ENCODE measurements around the gene CDS2. TPM values are rescaled to one million over a fixed set of nuclear protein-coding genes. Genes with fewer than 3 reads are reported as not detected.

Gene CDS2
- total RNA-seq, 1 donor from 2014 or later, result 71.5 TPM

DNA sequence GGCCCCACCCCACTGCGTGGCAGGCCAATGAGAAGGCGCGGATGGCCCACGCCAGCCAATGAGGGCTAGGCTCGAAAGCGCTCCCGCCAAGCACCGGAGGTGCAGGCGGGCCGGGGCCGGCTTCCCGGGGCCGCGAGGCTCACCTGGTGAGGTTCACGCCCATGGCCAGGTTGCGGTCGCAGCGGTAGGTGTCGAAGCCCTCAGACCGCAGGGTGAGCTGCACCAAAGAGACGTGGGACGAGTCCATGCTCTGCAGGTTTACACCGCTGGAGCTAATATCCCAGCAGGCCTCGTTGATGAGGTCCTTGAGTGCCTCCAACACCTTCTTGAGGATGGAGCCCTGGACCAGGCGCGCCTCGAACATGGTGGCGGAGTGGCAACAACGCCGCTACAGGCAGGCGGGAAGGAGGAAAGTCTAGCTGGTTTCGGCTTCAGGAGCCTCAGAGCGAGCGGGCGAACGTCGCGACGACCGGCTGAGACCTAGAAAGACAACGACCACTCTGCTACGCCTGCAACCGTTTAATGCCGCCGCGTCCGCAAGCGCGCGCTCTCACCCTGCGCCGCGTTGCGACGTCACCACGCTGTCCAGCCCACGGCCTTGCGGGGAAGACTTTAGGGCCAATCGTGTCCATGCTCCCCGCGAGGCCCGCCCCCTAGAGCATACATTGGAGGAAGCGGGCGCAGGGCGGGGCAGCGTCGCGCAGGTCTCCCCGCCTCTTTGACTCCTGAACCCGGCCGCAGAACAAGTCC lies 7.2 kb upstream of the CDS2 start, which contains the start of gene PCNA:
Gene PCNA (minus strand): TSS at position 524 of the 750 bp plus-strand sequence. CDS start 160 bp downstream, at position 364.
- DNase-seq, result peak; percentile 98

DNA sequence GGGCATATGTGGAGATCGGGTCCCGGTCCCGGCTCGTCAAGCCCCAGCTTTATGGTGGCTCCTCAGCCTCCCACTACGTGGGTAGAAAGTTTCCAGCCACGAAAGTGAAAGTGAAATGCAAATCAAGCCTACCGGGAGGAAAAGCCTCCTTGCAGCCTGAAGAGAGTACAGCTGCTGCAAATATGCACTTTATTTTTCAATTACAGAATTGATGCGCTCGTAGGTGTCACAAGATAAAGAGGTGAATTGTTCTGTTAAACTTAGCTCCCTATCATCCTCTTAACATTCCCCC lies 6.7 kb upstream of the CDS2 start:
- no peak for DNase-seq

DNA sequence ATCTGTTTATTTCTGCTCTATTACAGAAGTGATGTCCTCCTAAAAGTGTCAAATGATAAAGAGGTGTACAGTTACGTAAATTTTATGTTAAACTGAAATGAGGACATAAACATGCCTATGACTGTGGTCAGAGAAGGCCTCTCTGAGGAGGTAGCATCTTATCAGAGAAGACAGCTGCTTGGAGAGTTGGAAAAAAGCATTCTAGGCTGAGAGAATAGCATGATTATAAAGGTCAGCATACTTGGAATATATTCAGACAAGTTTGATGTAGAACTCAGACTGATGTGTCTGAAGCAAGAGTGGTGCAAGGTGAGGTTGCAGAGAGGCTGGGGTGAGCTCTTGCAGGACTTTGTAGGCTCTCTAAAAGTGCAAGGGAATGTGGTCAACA lies 3.9 kb upstream of the CDS2 start:
- no peak for DNase-seq

DNA sequence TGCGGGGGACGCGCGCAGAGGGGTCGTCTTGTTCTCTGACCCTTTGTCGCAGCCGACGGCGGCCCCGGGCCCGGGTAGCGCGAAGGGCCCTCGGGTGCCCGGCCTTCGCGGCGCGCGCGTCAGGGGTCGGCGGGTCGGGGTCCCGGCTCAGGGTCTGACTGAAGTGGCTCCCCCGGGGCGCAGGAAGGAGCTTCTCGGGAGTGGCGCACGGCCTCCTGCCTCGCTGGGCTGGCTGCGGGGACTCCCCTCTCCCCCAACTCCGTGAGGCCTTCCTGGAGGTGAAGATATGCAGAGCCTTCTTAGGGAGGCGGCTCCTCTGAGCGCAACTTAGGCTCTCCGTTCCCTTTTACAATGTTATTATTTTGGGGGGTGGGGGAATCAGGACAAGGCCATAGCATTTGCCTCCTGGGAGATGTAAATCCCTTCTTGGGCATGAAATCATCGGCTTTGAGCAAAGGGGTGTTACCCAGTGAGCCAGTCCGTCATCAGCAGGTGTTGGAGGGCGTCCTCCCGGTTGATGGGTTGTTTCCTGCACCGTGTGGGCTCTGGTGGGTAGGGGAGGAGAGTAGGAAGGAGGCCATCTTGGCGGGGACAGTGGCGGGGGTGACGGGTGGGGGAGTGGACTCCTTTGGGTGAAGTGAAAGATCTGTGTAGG lies 523 bp downstream of the CDS2 start:
- DNase-seq, result peak; percentile 75

DNA sequence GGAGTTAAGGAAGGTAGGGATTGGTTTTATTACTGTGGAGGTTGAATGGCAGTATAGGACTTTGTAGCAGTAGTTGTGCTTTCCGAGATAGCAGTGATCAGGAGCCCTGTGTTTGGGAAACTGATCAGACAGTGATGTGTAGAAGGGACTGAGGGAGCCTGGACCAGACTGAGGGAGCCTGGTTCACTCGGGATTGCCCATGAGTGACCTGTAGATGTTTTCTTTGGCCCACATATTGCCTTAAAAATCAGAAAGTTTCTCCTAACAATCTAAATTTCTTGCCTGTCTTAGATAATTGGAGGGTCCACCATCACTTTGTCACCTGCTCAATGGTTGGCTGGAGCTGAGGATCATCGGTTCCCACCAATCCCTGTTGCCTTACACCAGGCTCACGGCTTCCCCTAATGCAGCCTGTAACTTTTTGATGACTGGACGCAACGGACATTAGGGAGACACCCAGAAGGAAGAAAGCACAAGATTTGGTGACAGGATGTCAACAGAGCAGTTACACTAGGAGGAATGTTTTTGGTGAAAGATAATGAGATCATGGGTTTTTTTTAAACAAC lies 1.1 kb downstream of the CDS2 start:
- no peak for DNase-seq

DNA sequence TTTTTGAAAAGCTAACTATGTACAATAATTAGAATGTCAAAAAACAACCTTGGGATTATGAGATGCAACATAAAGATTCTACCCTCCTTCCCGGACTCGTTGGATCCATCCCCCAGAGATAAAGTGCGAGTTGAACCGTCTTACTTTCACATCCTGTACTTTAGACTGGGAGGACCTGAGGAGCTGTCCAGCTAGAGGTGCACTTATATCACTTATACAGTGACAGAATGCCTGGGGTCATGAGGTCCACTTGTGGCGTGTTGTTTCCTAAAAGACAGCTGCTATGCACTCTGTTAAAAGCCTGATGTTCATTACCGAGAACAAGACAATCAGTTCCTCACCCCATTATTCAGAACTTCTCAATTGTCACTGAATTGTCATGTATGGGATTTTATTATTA lies 2.1 kb downstream of the CDS2 start:
- DNase-seq, result no peak

DNA sequence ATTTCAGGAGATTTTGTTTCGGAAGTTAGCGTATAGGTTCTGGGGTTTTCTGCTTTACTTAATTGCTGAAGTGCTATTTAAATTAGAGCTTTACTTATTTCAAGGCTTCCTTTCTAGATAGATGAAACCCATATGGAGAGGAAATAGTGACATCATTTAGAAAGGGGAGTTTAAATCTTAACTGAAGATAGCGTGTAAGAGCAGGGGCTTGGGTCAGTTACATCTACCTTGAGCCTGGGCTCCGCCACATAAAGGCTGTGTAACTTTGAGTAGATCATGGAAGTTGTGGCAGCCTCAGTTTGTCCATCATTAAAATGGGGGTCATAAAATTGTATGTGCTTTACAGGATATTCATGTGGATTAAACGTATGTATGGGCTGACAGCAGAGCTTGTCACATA lies 4.7 kb downstream of the CDS2 start:
- no peak for DNase-seq

DNA sequence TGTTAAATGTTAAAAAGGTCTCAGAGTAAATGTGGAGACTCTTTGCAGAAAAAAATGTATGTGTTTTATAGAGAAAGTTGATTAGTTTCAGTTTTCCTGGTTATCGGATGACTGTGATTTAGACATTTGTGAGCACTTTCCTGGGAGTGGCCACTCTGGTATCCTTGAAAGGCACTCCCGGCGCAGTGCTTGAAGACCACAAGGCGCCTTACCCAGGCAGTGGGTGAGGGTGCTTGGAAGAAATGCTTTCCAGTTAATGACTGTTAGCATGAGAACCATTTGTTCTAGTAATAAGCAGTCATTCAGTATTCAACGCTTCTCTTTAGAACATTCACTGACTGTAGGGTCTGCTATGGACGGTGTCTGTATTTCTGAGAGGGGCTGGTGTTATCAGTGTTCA lies 7.2 kb downstream of the CDS2 start:
- no peak for DNase-seq

DNA sequence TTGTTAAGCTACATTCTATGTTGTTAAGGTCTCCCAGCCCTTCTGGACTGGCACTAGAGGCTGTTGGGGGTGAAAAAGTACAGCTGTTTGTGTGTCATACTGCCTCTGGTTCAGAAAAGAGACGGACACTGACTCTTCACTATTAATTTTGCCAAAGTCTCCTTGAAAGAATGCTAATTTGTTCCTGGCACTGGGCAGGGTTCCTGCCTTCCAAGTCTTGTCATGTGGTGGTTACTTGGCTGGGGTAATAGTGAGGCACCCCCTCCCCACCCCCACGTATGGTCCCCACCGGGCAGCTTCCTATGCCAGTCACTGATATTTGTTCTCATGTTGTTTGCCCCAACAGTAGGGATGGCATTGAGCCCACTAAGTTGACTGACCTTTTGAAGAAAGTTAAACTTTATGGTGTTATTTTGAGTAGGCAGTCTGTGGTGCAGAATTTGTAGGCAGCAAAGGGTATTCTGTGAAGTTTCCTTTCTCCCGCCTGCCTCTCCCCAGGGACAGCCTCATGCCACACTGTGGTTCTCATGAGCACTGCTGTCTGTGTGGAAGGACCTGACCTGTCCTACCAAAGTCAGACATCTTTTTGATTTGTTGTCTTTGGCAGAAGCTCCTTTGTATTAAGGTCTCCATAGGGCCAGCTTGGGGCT lies 8.7 kb downstream of the CDS2 start:
- no peak for DNase-seq

DNA sequence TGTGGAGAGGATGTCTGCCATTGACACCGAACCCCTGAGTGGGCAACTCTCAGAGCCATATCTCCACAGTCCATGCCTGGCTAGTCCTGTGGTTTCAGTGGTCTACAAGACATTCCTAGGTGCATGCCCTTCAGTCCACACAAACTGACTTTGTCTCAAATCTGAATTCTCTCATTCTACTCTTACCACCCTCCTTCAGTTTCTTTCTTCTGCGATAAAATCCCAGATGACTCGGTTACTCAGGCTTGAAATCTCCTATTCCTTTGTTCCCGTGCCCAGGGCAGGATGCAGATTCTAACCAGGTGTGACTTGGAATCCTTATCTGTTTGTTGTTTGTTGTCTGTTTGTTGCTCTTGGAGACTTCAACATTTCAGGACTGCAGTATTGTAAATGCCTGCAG lies 9.3 kb downstream of the CDS2 start:
- no peak for DNase-seq

DNA sequence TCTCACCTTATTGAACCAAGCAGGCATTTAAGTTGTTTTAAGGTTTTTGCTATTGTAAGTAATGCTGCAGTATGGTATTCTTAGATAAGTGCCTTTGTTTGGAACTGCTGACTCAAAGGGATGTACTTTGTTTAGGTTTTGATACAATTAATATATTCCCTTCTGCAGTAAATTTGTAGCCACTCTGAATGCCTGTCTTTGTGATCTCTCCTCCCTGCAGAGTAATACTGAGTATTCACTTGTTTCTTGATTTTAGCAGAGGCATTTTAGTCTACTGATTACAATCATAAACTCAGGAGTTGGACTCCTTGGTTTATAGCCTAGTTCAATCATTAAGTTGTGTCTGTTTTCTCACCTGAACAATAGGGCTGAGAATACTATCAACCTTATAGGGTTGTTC lies 13.4 kb downstream of the CDS2 start:
- DNase-seq, result no peak

DNA sequence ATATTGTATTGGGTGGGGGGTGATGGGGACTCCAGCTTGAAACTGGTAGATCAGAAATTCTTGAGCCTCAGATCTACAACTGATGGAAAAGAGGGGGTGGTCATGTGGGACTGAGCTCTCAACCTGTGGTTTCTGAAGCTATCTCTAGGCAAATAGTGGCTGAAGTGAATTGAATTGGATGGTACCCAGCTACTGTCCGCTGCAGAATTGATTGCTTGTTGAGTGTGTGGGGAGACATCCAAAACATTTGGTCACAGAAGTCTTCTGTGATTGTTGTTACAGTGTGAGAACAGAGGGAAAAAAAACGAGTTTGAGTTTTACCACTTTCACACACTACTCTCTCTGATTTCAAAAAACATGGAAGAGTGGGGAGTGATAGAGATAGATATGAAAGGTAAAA lies 14.8 kb downstream of the CDS2 start:
- DNase-seq, result no peak

DNA sequence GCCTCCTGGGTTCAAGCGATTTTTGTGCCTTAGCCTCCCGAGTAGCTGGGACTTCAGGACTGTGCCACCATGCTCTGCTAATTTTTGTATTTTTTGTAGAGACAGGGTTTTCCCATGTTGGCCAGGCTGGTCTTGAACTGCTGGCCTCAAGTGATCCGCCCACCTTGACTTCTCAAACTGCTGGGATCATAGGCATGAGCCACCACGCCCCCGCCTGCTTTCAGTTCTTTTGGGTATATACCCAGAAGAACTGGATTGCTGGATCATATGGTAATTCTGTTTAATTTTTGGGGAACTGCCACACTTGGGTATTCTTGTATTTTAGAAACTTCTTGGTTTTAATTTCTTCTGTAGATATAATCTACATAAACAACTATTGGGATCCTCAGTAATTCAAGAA lies 17.0 kb downstream of the CDS2 start:
- no peak for DNase-seq

DNA sequence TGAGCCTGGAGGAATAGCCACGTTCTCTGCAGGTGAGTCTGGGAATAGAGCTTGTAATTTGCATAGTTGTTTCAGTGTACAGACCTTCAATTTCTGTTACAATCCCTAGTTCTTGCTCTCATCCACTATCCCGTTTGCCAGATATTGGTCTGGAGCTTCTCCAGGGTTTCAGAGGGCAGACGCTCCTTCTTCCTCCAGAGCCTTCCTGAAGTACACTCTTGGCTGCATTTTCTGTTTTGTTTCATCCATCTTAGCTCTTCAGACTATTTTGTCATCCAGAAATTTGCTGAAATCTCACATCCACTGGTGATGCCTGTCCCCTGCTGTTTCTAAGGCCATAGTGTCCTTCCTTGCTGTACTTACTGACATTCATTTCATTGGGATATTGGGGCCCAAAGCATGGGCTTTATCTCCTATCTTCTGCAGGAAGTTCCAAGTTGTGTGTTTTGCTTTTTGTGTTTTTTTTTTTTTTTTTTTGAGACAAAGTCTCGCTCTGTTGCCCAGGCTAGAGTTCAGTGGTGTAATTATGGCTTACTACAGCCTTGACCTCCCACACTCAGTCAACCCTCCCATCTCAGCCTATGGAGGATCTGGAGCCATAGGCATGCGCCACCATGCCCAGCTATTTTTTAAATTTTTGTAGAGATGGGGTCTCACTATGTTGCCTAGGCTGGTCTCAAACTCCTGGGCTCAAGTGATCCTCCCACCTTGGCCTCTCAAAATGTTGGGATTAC lies 18.7 kb downstream of the CDS2 start:
- DNase-seq, result no peak

DNA sequence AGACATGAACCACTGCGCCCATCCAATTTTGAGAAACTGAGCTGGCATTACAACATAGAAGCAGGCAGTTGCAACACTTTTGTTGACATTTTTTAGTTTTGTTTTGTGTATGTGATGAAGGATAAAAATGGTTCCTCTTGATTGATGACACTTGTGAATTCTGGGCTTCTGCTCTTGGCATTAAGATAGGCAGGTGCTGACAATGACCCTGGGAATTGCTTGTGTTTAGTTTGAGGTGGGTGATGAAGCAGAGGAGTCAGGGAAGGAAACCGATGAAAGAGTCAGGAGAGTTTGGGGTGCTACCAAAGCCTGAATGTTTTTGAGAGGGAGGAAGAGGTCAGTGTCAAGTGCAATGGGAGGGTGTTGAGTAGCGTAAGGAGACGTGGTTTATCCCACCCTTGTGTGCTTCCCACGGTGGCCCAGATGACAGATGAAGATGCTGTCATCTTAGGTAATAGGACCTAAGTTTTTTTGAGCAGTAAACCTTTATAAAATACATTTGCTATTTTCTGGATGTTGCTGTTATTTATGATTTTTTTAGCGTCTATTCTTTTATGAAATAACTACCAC lies 19.4 kb downstream of the CDS2 start:
- DNase-seq, result no peak

DNA sequence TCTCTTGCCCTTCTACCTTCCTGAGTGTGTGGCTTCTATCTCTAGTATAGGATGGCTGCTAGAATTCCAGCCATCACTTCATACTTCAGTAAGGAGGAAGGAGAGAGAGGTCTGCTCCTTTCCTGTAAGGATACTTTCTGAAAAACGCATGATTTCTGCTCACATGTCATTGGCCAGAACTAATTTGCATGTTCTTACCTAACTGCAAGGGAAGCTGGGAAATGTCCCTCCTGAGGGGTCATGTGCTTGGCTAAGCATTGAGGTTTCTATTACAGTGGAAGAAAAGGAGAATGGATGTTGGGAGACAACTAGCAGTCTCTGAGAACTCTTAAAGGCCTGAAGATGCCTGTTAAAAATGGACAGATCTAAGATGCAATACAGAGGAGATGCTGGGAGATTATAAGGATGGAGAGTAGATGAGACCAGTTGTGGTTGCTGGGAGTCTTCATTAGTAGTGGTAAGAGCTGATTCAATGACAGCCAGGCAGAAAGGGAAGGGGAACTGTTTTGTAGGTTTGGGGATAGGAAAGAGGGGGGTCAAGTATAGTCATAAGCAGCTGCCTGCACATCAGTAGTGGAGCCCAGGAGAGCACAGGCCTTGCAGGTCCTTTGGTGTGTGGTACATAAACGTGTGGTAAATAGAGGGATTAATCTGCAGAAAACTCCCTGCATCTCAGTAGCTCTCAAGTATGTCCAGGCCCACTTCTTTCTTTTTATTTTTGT lies 20.2 kb downstream of the CDS2 start:
- no peak for DNase-seq

DNA sequence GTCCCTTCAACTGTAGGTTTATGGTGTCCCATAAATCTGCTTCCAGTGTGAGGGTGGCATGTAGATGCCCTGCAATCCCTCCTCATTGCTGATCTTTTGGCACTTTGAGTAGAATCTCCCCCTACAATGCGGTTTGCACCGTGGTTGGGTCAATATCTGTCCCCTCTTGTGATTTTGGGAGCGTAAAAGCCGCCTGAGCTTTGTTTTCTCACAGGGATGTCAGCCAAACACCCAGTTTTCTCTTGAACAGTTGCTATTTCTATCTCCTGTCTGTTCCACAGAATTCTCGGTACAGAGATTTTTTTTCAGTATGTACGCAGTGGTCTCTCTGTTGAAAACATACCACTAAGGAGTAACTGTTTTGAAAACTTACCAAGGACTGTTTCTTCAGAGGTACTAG lies 21.8 kb downstream of the CDS2 start:
- no peak for DNase-seq

DNA sequence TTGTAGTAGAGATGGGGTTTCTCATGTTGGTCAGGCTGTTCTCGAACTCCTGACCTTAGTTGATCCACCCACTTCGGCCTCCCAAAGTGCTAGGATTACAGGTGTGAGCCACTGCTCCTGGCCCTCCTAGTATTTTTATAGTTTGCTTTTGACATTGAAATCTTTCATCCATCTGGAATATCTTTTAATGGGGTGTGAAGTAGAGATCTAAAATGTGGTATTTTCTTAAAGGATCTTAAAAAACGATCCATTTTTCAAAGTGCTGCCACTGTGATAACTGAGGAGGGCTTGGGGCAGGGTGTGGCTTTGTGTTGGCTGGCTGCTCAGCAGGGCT lies 23.1 kb downstream of the CDS2 start:
- no peak for DNase-seq

DNA sequence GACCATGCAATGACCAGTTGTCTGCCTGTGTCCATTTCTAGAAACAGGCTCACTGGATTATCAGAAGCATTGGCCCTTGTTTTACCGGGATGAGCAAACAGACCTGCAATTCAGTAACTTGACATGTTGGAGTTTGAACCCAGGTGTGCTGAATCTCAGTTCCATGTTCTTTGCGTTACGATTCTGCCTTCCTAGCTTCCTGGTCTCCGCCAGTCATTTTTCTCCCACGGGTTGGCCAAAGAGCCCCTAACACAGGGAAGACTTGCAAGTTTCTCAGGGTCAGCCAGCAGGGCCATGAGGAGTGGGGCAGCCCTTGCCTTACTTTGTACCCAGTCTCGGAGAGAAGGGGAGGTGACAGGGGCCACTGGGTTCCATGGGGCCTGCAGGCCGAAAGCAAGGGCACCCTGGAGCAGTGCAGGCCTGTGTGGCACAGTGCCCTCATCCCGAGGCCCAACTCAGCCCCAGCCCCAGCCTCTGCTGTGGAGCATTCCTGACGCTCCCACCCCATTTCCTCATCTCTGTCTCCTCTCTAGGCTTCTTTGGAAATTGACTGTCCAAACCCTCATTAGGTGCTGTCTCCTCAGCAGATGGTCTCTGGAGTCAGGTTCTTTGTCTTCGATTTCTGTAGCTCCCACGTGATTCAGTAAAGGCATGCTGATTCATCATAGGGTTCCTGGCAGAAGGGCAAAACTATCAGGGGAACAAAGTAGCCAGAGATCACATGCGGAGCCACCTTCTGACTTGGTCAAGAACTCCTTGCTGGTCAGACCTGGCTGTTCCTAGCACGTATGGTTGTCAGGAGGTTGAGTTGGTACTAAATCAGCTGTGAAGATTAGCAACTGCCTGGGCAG lies 23.6 kb downstream of the CDS2 start:
- DNase-seq, result peak; percentile 69

DNA sequence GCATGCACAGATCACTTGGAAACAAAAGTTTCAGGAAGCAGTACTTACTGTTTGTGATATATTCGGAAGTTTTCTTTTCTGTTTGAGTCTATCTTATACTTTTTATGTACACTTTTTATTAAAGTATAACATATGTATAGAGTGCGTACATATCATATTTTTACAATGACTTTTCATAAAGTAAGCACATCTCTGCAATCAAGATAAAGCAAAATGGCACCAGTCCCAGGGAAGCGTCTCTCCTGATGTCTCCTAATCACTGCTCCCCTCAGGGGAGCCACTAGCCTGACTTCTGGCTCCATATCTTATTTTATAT lies 26.3 kb downstream of the CDS2 start:
- no peak for DNase-seq
